22Rv1 (cell line): ENCODE data around the gene SKIC2.

Experiments used
- CTCF ChIP-seq: fragments of 450-650 bp; IDR thresholded peaks from 2 replicates; pipeline ENCODE4 v1.5.1; 2017; ENCODE audit warnings: mild to moderate bottlenecking
- ZFX ChIP-seq: fragments of 450-650 bp; IDR thresholded peaks from 2 replicates; pipeline ENCODE4 v1.6.1; 2017; ENCODE audit warnings: antibody characterized with exemption, borderline replicate concordance

GRCh38 chr6:31935823-31936222 lies 23.2 kb upstream of the SKIC2 start:
- TF ChIP-seq CTCF = no peak
- no peak for TF ChIP-seq ZFX
